WTC11 (cell line): ENCODE measurements around the gene RPL41. TPM values are rescaled to one million over a fixed set of nuclear protein-coding genes. Genes with fewer than 3 reads are reported as not detected.

Source experiments
- ATAC-seq: fragments of 200-7000 bp; cut with Tn5 transposase; 2 replicates; pipeline ENCODE4 v1.10.0; 2021; ENCODE audit warnings: mild to moderate bottlenecking, moderate library complexity
- CTCF ChIA-PET: fragments of 300-600 bp; sonication (Branson Sonifier 250); formaldehyde crosslinking; loops from one replicate; lab custom pipeline; 2021; ENCODE audit warnings: antibody characterized with exemption; lab: Charles Lee
- POLR2A ChIA-PET: fragments of 350-600 bp; sonication (Branson Sonifier 250); formaldehyde crosslinking; loops from one replicate; lab custom pipeline; 2021; ENCODE audit warnings: antibody characterized with exemption; lab: Charles Lee
- DNase-seq: peaks from one replicate; pipeline ENCODE4 v3.0.0; 2021; ENCODE audit warnings: low spot score
- H3K27ac Mint-ChIP-seq: 2 replicates; pipeline ENCODE4 v1.8.0; 2021; ENCODE audit warnings: mixed read lengths
- H3K27me3 Mint-ChIP-seq: 2 replicates; pipeline ENCODE4 v1.8.0; 2021; ENCODE audit warnings: low read depth, mild to moderate bottlenecking, moderate library complexity, mixed read lengths
- H3K36me3 Mint-ChIP-seq: 2 replicates; pipeline ENCODE4 v1.8.0; 2021; ENCODE audit warnings: mixed read lengths
- H3K4me1 Mint-ChIP-seq: 2 replicates; pipeline ENCODE4 v1.8.0; 2022; ENCODE audit warnings: mixed read lengths
- H3K4me3 Mint-ChIP-seq: 2 replicates; pipeline ENCODE4 v1.8.0; 2021; ENCODE audit warnings: mild to moderate bottlenecking, moderate library complexity, mixed read lengths
- H3K9me3 Mint-ChIP-seq: 2 replicates; pipeline ENCODE4 v1.8.0; 2021; ENCODE audit warnings: mixed read lengths
- NFATC4 ChIP-seq: fragments of 250-450 bp; sonication (Bioruptor Pico); IDR thresholded peaks from 2 replicates; pipeline ENCODE4 v1.9.0; 2021; ENCODE audit warnings: mild to moderate bottlenecking
- total RNA-seq: library from RNA; stranded (reverse); gene quantifications from 3 replicates; pipeline ENCODE4 v1.2.3, GENCODE V29; 2021
- TF ChIP-seq, protein P1 (sequence below): sonication (generic); formaldehyde crosslinking; IDR thresholded peaks from 2 replicates; pipeline ENCODE4 v1.8.0; 2022; ENCODE audit warnings: mild to moderate bottlenecking, missing genetic modification reagents
- TF ChIP-seq, protein P2 (sequence below): fragments of 250-450 bp; sonication (Bioruptor Pico); IDR thresholded peaks from 2 replicates; pipeline ENCODE4 v1.9.0; 2021; ENCODE audit warnings: mild to moderate bottlenecking

The RPL41 gene
- total RNA-seq, 1 experiment from 2014 or later: 4,004 TPM

- TF ChIP-seq NFATC4 (CRISPR knock-in tag): peak; percentile 6; the same call in 1 of the 2 replicates
These were observed 47.9 kb downstream of the RPL41 start (continued) for GRCh38 chr12:56164345-56164729.

GRCh38 chr12:56165369-56165768 lies 48.9 kb downstream of the RPL41 start:
- CTCF ChIA-PET: interaction anchor here (1.3 kb wide), 1 partner anchor 24 kb away, joined by 8 read pairs; the partner anchor contains the start of gene SMARCC2
- Mint-ChIP-seq H3K27me3 (no peaks in the 10 kb centered on the region), H3K4me1 (peaks cover 27% of the 10 kb centered on the region), H3K36me3 (peaks cover 81% of the 10 kb centered on the region), H3K4me3 (no peak overlapping the region), H3K27ac (no peak overlapping the region), H3K9me3 (no peaks in the 10 kb centered on the region)
- DNase-seq (no peak), ATAC-seq (no peak)
- POLR2A ChIA-PET: interaction anchor here (1.0 to 1.6 kb wide), 6 partner anchors 11 to 39 kb away, joined by 3 to 11 read pairs (median 4); partner anchors contain the start of genes ESYT1 and SMARCC2
- TF ChIP-seq, protein P1, sequence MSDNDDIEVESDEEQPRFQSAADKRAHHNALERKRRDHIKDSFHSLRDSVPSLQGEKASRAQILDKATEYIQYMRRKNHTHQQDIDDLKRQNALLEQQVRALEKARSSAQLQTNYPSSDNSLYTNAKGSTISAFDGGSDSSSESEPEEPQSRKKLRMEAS (CRISPR knock-in tag): no peak
- TF ChIP-seq, protein P2, sequence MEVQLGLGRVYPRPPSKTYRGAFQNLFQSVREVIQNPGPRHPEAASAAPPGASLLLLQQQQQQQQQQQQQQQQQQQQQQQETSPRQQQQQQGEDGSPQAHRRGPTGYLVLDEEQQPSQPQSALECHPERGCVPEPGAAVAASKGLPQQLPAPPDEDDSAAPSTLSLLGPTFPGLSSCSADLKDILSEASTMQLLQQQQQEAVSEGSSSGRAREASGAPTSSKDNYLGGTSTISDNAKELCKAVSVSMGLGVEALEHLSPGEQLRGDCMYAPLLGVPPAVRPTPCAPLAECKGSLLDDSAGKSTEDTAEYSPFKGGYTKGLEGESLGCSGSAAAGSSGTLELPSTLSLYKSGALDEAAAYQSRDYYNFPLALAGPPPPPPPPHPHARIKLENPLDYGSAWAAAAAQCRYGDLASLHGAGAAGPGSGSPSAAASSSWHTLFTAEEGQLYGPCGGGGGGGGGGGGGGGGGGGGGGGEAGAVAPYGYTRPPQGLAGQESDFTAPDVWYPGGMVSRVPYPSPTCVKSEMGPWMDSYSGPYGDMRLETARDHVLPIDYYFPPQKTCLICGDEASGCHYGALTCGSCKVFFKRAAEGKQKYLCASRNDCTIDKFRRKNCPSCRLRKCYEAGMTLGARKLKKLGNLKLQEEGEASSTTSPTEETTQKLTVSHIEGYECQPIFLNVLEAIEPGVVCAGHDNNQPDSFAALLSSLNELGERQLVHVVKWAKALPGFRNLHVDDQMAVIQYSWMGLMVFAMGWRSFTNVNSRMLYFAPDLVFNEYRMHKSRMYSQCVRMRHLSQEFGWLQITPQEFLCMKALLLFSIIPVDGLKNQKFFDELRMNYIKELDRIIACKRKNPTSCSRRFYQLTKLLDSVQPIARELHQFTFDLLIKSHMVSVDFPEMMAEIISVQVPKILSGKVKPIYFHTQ (CRISPR knock-in tag): peak; percentile 83; the same call in 1 of the 2 replicates

Other genes with a start within 250 kb of the RPL41 start
- gene PYM1, start 188.7 kb upstream of the RPL41 start, total RNA-seq: 55.5 to 61.7 TPM (median 57.3 TPM) in 3 replicates
- gene DGKA, start 185.5 kb upstream of the RPL41 start, total RNA-seq: 19.8 to 25.5 TPM (median 23.6 TPM) in 3 replicates
- 72.2 to 86.5 TPM (median 79.3 TPM) in 3 replicates for gene PMEL, start 150.6 kb upstream of the RPL41 start, total RNA-seq
- gene CDK2, start 149.8 kb upstream of the RPL41 start, total RNA-seq: 37.6 to 44.1 TPM (median 43.1 TPM) in 3 replicates
- 55.0 to 65.8 TPM (median 64.3 TPM) in 3 replicates for gene RAB5B, start 142.6 kb upstream of the RPL41 start, total RNA-seq
- gene SUOX, start 119.4 kb upstream of the RPL41 start, total RNA-seq: 20.3 to 23.2 TPM (median 23.2 TPM) in 3 replicates
- gene IKZF4, start 95.6 kb upstream of the RPL41 start, total RNA-seq: 13.6 to 14.9 TPM (median 14.8 TPM) in 3 replicates
- 66.4 to 77.2 TPM (median 73.4 TPM) in 3 replicates for gene RPS26, start 74.7 kb upstream of the RPL41 start, total RNA-seq
- 49.2 to 64.3 TPM (median 52.4 TPM) in 3 replicates for gene ERBB3, start 36.5 kb upstream of the RPL41 start, total RNA-seq
- 198 to 249 TPM (median 199 TPM) in 3 replicates for gene PA2G4, start 12.1 kb upstream of the RPL41 start, total RNA-seq
- 11.3 to 13.6 TPM (median 13.1 TPM) in 3 replicates for gene ZC3H10, start 1.6 kb downstream of the RPL41 start, total RNA-seq
- gene ESYT1, start 11.6 kb downstream of the RPL41 start, total RNA-seq: 77.7 to 80.8 TPM (median 80.1 TPM) in 3 replicates
- 171 to 180 TPM (median 173 TPM) in 3 replicates for gene MYL6B, start 36.0 kb downstream of the RPL41 start, total RNA-seq
- 835 to 932 TPM (median 844 TPM) in 3 replicates for gene MYL6, start 41.7 kb downstream of the RPL41 start, total RNA-seq
- 72.8 to 77.9 TPM (median 76.8 TPM) in 3 replicates for gene SMARCC2, start 72.8 kb downstream of the RPL41 start, total RNA-seq
- 45.5 to 57.4 TPM (median 48.7 TPM) in 3 replicates for gene RNF41, start 105.3 kb downstream of the RPL41 start, total RNA-seq
- gene NABP2, start 107.7 kb downstream of the RPL41 start, total RNA-seq: 42.7 to 47.9 TPM (median 47.5 TPM) in 3 replicates
- gene SLC39A5, start 113.4 kb downstream of the RPL41 start, total RNA-seq: 0.26 to 0.62 TPM (median 0.46 TPM) in 3 replicates
- 33.0 to 41.2 TPM (median 38.6 TPM) in 3 replicates for gene ANKRD52, start 141.8 kb downstream of the RPL41 start, total RNA-seq
- gene COQ10A, start 150.3 kb downstream of the RPL41 start, total RNA-seq: 22.7 to 26.2 TPM (median 24.4 TPM) in 3 replicates
- 241 to 275 TPM (median 246 TPM) in 3 replicates for gene CS, start 183.7 kb downstream of the RPL41 start, total RNA-seq
- gene CNPY2, start 199.4 kb downstream of the RPL41 start, total RNA-seq: 171 to 193 TPM (median 192 TPM) in 3 replicates
- gene PAN2, start 217.4 kb downstream of the RPL41 start, total RNA-seq: 46.7 to 58.0 TPM (median 57.5 TPM) in 3 replicates
- 2.9 to 3.0 TPM (median 2.9 TPM) in 3 replicates for gene IL23A, start 222.3 kb downstream of the RPL41 start, total RNA-seq
- 53.2 to 54.5 TPM (median 54.5 TPM) in 3 replicates for gene STAT2, start 243.5 kb downstream of the RPL41 start, total RNA-seq
- gene APOF, start 246.2 kb downstream of the RPL41 start, total RNA-seq: 0.11 TPM in 1 of 3 replicates, not detected in the others